SK-MEL-5 (cell line): ENCODE data around the gene CPEB3. TPM values are rescaled to one million over a fixed set of nuclear protein-coding genes. Genes with fewer than 3 reads are reported as not detected.
"Not testable (repeated sequence)": the region's sequence is repeated elsewhere in the genome, so short reads cannot be mapped to it uniquely, and the experiment has no call there.

ENCODE experiments used
- DNase-seq: peaks from one replicate; pipeline ENCODE4 v3.0.0-alpha.2; 2016; ENCODE audit warnings: low read depth, low spot score
- in situ Hi-C: cut with HindIII; loops from 2 replicates; pipeline ENCODE4 v1.10.0; 2016; ENCODE audit warnings: low sequenced_read_pairs, high pct_unique_total_duplicates, low pct_unique_long_range_greater_than_20kb
- total RNA-seq: library from RNA; depleted of rRNA; stranded (reverse); fragments of >200 nt; shearing (Covaris generic); gene quantifications from 2 replicates; pipeline ENCODE4 v1.2.3, GENCODE V29; 2014

The CPEB3 gene
- total RNA-seq, 1 experiment from 2014 or later = 0.58 TPM

DNA sequence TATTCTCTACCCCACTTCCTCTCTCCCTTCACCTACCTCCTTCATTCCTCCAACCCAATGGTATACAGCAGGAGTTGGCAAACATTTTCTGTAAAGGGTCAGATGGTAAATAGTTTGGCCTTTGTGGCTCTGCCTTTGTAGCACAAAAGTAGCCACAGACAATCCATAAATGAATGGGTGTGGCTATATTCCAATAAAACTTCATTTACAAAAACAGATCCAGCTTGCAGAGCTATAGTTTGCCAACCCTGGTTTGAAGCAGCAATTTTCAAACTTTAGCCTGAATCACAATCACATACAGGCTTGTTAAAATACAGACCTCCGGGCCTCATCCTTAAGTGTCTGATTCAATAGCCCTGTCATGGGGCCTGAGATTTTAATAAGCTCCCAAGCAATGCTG, 110.5 kb downstream of the CPEB3 start:
- in situ Hi-C loops = no loop called here
- DNase-seq = no peak

DNA sequence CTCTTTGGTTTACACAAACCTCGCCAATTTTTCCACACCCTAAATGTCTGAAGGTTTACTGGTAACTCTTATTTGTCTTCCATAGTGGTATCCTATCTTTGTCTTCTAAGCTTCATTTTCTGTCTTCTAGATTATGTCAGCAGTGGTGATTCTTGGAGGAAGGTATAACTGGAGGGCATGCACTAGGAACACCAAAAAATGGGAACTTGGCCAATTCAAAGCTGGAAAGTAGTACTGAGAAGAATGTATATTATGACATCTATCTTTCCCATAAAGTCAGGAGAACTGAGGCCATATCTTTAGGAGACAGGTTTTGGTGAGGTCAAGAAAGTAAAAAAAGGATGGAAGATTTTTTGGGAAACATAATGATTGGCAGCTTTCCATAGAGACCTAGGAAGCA, 113.3 kb downstream of the CPEB3 start:
- DNase-seq = no peak
- in situ Hi-C loops = no loop called here

DNA sequence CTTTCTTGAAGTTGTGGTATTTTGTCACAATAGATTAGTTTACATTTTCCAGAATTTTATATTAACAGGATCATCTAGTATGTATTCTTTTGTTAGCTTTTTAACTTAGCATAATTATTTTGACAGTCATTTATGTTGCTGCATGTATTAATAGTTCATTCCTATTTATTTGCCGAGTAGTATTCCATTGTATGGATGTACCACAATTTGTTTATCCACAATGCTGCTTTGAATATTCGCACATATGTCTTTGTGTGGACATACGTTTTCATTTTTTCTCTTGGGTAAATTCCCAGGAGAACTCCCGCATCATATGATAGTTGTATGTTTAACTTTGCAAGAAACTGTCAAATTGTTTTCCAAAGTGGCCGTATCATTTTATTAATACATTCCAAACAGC, 115.7 kb downstream of the CPEB3 start:
- DNase-seq = no peak
- in situ Hi-C loops = no loop called here

DNA sequence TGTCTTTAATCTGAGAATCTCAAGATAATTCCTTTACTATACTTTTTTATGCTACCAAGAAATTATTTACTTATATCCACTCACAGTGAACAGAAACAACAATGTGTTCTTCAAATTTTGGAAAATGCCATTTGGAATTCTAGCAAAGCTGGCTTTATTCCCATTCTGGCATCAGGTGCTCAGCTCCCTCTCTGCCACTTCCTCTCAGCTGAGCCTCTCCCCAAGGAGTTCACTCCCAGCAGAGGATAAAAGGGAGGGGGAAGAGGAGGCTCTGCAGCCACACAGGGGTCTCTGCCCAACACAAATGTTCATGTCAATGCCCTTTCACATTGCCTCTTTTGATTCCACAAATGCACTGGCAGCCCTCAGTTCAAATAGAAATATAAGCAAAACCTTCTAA, 116.9 kb downstream of the CPEB3 start:
- in situ Hi-C loops = no loop called here
- DNase-seq = peak; percentile 66

DNA sequence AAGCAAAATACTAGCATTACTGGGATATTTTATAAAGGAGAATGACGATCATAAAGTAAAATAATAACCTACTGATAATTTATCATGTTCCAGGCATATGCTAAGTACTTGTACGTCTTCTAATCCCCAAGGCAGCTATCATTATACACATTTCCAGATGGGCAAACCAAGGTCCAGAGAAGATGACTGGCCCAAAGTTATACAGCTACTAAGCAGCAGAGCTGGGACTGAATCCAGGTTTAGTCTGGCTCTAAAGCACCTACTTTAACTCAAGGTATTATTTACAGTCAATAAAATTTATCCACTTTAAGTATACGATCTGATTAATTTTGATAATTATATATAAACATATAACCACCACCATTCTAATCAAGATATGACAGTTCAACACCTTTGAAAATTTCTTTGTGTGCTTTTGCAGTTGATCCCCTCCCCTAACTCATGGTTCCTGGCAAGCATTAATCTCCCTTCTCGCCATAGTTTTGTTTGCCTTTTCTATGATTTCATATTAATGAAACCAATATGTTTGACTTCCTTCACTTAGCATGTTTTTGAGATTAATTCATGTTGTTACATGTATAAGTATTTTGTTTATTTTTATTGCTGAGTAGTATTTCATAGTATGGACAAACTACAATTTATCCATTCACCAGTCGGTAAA, 126.7 kb downstream of the CPEB3 start:
- in situ Hi-C loops = no loop called here
- DNase-seq = no peak

DNA sequence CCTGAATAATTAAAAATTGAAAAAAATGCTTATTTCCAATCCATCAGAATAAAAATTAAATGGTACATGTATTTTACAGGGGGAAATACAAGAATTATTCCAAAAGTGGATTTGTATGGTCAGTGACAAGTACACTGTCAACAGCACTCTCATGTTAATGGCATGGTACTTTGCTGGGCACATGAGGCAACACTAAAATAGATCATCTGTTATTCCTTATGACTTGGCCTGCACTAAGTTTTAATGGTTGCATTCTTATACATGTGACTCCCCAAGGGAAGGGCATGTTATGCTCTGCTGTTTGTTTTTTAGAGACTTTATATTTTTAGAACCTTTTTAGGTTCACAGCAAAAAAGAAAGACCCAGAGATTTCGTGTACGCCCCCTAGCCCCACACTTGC, 128.3 kb downstream of the CPEB3 start:
- DNase-seq = no peak
- in situ Hi-C loops = no loop called here

DNA sequence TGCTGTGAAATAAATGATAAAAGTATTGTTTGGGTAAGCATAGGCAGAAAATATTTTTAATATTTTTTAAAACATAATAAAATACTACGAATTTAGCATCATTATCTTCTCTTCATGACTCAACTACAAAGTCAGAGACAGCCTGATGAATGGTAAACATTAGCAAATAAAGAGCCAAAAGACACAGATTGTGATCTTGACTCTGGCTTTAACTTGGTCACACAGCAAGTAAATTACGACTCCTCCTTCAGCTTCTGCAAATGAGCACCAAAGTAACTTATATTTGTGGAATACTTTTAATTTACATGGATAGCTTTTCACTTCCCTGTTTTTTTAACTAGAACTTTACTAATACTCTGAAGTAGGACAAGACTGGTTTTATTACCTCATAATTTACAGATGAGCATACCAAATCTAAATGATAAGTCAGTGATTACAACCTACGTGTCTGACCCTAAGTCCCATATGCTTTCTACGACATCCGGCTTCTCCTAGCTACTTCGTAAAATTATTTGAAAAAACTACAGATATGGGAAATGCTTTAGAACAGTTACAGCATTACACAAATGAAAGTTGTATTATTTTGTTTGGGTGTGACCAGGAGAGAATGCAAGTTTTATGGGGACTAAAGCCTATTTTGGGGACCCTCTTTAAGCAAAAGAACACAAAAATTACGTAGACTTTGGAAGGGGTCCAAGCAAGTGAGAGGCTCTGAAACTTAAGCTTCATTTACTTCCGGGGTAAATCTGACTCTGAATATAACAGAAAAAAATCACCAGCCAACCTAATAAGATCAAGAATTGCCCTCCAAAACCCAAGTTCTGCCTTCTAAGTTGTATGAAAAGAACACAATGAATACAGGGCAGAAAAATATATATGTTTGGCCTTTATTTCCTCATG, 133.8 kb downstream of the CPEB3 start:
- no peak for DNase-seq
- in situ Hi-C loops = no loop called here

DNA sequence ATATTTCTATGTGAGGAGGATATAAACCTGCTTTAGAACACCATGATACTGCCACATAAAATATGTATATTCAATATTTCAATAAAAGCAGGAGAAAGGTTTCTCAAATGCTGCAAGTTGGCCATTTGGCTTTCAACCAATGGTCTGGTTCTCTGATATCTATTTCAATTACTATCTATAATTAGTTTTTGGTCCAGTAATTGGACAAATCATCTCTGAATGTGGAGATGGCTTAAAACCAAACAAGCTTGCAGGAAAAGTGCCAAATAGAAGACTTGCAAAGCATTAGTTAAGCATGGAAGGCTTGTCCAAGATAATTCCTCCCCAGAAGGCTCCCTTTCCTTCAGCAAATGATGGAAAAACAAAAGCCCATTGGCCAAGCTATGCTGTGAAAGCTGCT, 140.1 kb downstream of the CPEB3 start:
- DNase-seq = no peak
- in situ Hi-C loops = no loop called here

DNA sequence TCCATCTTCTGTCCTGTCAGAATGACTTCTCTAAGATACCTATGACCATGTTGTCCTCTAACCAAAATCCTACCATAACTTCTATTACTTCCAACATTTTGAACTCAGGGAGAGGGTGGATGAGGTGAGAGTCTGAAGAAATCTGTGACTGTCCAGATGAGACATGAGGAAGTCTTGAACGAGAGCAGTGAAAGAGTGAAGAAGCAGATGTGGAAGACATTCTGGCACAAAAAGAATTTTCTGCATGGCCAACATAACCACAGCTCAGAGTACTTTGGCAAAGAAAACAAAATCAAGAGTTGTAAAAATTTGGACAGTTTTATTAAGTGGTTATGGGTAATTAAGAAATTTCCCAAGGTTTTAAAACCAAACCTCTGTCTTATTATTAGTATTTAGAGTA, 141.6 kb downstream of the CPEB3 start:
- in situ Hi-C loops = no loop called here

DNA sequence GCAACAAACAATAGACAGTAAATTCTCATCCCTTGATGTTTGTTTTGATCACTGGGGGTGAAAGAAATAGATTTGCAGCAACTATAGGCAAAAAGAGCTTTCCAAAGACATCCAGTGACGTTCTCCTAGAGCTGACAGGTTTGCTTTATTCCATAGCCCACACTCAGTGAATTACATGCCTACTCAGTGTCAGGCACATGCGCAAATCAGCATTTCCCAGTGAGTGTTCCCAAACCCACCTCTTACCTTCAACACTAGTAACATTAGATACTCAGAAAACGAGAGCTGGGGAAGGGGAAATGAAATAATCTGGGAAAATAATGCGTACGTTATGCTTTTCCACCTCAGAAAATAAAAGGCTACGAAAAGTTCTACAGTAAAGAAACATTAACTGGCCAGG, 144.1 kb downstream of the CPEB3 start:
- no peak for DNase-seq
- in situ Hi-C loops = no loop called here

More for the DNA sequence above, 141.6 kb downstream of the CPEB3 start:
- DNase-seq = no peak

DNA sequence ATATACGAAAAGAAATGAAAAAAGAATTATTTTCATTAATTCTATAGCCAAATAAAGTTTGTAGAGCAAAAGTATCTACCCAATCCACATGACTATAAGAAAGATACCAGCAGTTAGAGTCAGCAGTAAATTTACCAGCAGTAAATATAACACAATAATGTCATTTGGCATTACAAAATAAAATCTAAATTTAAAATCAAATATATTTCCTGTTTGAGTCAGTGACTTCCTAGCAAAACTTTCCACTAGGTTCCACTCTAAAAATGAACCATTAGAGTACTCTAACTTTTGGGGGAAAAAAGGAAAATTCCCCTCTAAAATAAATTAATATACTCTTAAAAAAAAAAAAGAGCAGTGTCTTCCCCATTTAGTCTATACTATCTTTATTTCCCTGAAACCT, 144.8 kb downstream of the CPEB3 start:
- in situ Hi-C loops = no loop called here
- DNase-seq = no peak

DNA sequence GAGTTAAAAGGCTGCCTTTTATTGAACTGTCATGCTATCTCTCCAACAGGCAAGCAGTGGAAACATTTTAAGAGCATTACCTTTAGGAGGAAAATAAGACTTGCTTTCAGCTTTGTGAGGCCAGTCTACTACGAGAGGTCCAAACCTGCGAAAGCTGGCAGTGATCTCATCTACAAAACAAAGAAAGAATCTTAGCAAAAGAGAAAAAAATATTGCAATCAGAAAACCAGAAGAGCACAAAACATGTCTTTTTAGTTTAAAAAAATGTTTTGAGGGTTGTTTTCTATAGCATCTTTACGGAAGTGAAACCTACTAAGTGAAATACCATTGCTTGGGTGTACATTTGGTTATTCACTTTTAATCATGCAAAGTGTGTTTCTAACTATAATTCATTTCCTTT, 147.9 kb downstream of the CPEB3 start:
- in situ Hi-C loops = no loop called here
- DNase-seq = no peak

DNA sequence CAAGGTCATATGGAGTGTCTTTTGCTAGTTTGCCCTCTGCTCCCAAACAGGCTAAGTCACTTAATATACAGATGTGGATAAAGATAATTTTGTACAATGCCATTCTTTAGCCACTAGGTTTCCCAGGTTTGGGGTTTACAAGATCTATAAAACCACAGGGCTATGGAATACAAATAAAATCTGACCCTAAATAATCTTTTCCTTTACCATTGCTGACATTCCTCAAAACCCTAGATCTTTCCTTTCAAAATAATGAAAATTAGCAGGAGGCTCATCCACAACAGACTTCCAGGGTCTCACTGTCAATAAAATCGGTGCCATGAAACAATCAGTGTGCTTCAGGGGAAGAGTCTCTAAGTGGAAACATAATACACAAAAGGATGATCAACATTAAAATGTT, 148.4 kb downstream of the CPEB3 start:
- DNase-seq = no peak
- in situ Hi-C loops = no loop called here

DNA sequence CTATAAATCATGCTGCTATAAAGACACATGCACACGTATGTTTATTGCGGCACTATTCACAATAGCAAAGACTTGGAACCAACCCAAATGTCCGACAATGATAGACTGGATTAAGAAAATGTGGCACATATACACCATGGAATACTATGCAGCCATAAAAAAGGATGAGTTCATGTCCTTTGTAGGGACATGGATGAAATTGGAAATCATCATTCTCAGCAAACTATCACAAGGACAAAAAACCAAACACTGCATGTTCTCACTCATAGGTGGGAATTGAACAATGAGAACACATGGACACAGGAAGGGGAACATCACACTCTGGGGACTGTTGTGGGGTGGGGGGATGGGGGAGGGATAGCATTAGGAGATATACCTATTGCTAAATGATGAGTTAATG, 149.7 kb downstream of the CPEB3 start:
- in situ Hi-C loops = not testable (repeated sequence)

DNA sequence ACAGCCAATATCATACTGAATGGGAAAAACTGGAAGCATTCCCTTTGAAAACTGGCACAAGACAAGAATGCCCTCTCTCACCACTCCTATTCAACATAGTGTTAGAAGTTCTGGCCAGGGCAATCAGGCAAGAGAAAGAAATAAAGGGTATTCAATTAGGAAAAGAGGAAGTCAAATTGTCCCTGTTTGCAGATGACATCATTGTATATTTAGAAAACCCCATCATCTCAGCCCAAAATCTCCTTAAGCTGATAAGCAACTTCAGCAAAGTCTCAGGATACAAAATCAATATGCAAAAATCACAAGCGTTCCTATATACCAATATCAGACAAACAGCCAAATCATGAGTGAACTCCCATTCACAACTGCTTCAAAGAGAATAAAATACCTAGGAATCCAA, 156.8 kb downstream of the CPEB3 start:
- DNase-seq, in situ Hi-C loops: not testable (repeated sequence)

More for the DNA sequence above, 149.7 kb downstream of the CPEB3 start:
- DNase-seq = not testable (repeated sequence)

DNA sequence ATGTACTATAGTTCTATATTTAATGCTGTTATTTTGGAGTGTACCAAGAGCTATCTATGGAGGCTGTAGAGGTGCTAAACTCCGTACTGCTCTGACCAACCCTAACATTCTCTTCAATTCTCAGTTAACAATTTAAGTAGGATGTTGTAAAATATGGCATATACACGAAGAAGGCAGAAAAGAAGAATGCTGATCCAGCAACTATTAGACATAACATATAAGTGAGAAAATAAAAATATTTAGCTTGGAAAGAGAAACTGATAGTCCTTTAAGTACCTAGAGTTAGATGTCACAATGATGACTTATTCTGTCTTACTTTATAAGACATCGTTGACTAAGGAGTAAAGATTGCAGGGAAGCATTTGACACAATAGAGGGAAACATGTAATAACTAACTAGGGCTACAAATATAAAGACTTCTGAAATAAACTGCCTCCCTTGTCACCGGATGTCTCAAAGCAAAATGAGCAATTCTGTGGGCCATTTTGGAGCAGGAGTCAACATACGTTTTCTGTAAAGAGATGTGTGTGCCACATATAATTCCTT, 159.5 kb downstream of the CPEB3 start:
- in situ Hi-C loops = no loop called here
- no peak for DNase-seq

DNA sequence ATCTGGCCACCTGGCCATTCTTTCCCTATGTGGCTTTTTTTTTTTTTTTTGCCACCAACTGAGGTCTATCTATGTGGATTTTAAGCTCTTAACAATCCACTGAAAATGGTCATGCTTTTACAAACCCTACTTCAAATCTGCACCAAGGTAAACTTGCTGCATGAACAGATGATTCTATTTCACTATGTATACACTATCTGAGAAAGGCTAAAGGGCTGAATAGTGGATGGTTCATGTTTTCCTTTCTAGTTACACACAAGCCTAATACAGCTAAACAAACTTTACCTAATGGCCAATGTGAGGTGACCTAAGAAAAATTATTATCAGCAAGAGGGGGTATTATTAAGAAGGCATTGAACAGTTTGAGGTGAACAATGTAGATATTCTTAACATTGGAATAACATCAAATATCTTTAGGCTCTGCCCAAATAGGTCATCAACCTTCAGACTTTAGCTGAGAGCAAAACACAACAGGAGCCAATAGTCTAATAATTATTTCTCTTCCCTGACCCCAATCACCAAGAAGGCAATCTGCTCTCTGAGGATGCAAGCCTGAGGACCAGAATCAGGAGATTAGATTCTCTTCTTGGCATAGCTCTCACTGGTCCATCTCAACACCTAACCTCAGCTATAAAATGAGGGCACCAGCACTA, 160.1 kb downstream of the CPEB3 start:
- no peak for DNase-seq
- in situ Hi-C loops = no loop called here

DNA sequence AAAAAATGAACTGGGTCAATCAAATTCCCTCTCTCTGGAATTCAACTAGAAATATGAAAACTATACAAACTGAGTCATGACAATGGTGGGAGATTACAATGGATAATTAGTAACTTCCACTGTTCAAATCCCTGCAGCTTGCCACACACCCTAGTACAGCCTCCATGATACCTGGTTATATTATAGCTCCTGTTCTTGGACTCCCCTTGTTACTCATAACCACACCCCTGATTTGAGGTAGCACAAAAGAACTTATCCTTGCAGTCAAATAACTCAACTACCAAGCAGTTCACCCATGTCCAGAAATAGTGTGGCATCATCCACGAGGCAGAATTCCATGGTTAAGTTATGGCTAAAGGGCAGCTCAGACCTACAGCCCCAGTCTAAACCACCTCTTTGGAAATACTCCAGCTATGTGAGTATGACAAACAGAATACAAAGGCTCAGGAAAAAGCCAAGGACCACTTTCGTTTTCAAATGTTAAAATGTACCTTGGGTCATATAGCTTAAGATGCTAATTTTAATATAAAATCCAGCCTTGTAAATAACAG, 164.7 kb downstream of the CPEB3 start:
- in situ Hi-C loops = no loop called here
- DNase-seq = no peak
